Lower leg skin (tissue), 3 donors: ENCODE results near the gene TIMP2.

Source experiments
- CTCF ChIP-seq, 3 donors: fragments of 450-650 bp; IDR thresholded peaks; one replicate each; pipeline ENCODE4 v1.5.1; 2016; ENCODE audit warnings: antibody characterized with exemption in 3 of 3, mild to moderate bottlenecking in 3 of 3, moderate library complexity in 2 of 3
- POLR2A ChIP-seq, 2 donors: fragments of 450-650 bp; IDR thresholded peaks; one replicate each; pipeline ENCODE4 v1.6.1; 2016 to 2017; ENCODE audit warnings: antibody characterized with exemption in 2 of 2, mild to moderate bottlenecking in 1 of 2, moderate library complexity in 1 of 2

DNA sequence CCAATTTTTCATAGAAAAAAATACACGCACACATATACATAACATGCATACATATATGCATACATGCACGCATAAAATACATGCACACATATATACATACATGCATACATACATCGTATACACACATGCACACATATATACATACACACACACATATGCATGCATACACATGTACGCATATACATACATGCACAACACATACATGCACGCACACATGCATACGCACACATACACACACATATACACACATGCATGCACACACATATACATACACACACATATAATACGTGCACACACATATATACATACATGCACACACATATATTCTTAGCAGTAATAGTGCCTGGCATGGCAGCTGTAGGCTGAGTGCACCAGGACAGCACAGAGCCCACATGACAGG, 109.5 kb downstream of the TIMP2 start:
- no peak for TF ChIP-seq CTCF (IDR thresholded peaks at IDR 0.05)
- TF ChIP-seq POLR2A (IDR thresholded peaks at IDR 0.05): no peak
